Prostate gland (tissue), 2 donors: ENCODE results near the gene ZDHHC4. TPM values are rescaled to one million over a fixed set of nuclear protein-coding genes. Genes with fewer than 3 reads are reported as not detected.

Source experiments
- DNase-seq: peaks from one replicate; pipeline ENCODE4 v3.0.0-alpha.2; 2019; ENCODE audit warnings: low spot score
- H3K27ac ChIP-seq, 2 donors: fragments of 200-600 bp; sonication (generic); 2 replicates each; pipeline ENCODE4 v1.5.1; 2017 to 2019
- H3K27me3 ChIP-seq: fragments of 200-600 bp; sonication (generic); replicated peaks from 2 replicates; pipeline ENCODE4 v1.5.1; 2019; ENCODE audit not compliant: insufficient read depth
- H3K36me3 ChIP-seq, 2 donors: fragments of 200-600 bp; sonication (generic); 1 replicate in 1 of 2; 2 replicates in 1 of 2; pipeline versions ENCODE4 v1.5.1 to v1.8.1; 2017 to 2019
- H3K4me1 ChIP-seq: fragments of 200-600 bp; sonication (generic); replicated peaks from 2 replicates; pipeline ENCODE4 v1.5.1; 2019
- H3K4me3 ChIP-seq, 2 donors: fragments of 200-600 bp; sonication (generic); 2 replicates each; pipeline ENCODE4 v1.5.1; 2017 to 2019
- H3K9me3 ChIP-seq: fragments of 200-600 bp; sonication (generic); 2 replicates; pipeline ENCODE4 v1.5.1; 2017
- POLR2A ChIP-seq: fragments of 450-650 bp; IDR thresholded peaks from one replicate; pipeline ENCODE4 v1.6.1; 2016; ENCODE audit warnings: antibody characterized with exemption, mild to moderate bottlenecking
- POLR2AphosphoS5 ChIP-seq: sonication (generic); formaldehyde crosslinking; IDR thresholded peaks from one replicate; pipeline ENCODE4 v1.6.1; 2017; ENCODE audit warnings: antibody characterized with exemption
- WGBS: methylation state at CpG from one replicate; pipeline ENCODE4 v1.1.5; 2018; 5-methylcytosine and 5-hydroxymethylcytosine counted together
- intact Hi-C: fragments of 100-400 bp; cut with DNase I; formaldehyde crosslinking; loops from one replicate; pipeline ENCODE4 v1.14.2; 2022
- total RNA-seq, 2 donors: library from RNA; depleted of rRNA; stranded (reverse); fragments of >200 nt; gene quantifications; one replicate each; pipeline ENCODE4 v1.1.0, GENCODE V29; 2016
- TF ChIP-seq, protein P1 (sequence below), 4 experiments: fragments of 200-600 bp in 2 of 4; fragments of 450-650 bp in 2 of 4; sonication (generic) in 2 of 4; IDR thresholded peaks; 1 replicate in 3 of 4; 2 replicates in 1 of 4; pipeline ENCODE4 v1.5.1; 2016 to 2019; ENCODE audit warnings: antibody characterized with exemption in 4 of 4, mild to moderate bottlenecking in 2 of 4, moderate library complexity in 2 of 4

Gene ZDHHC4
- total RNA-seq, 2 donors from 2014 or later: 69.9 to 73.3 TPM

DNA sequence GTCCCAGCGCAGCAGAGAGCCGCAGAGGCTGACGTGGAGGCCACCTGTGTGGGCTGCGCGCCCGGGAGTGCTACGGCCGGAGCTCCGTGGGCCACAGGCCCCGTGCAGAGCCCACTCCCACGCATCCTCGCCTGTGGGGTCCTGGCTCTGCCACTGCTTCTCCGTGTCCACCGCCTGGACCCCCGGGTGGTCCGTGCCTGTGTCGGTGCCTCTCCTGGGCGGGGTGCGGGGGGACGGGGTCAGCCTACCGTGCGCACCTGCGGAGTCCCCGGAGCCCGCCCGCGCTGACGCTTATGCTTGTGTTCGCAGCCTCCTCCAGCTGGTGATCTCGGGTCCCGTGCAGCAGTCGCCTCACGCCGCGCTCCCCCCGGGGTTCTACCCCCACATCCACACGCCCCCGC, 30.4 kb downstream of the ZDHHC4 start:
- WGBS: 93% methylated on average over 29 of the region's 38 CpGs
- H3K4me3 ChIP-seq: no peak overlapping the region

DNA sequence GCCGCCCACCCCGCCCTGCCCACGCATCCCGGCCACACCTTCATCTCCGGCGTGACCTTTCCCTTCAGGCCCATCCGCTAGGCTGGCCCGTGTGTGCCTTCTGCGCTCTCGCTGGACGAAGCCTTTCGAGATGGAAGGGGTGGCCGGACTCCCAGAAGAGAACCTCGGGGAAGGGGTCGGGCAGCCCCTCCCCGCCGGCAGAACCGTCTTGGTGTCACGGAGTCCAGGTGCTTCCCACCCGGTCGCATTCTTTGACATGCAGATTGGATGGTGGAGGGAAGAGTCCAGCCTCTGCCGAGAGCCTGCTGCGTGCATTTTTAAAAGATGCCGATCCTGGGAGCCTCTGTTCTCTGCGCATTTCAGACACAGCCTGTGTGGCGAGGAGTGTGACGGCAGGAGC, 30.8 kb downstream of the ZDHHC4 start:
- no peaks in the 10 kb centered on the region for H3K4me1 ChIP-seq
- intact Hi-C loops: no loop called here
- DNase-seq: no peak
- WGBS: 93% methylated on average over 27 of the region's 27 CpGs
- H3K27me3 ChIP-seq: no peaks in the 10 kb centered on the region
- no peaks in the 10 kb centered on the region for H3K9me3 ChIP-seq
- TF ChIP-seq POLR2A (no peak), POLR2AphosphoS5 (no peak)
- TF ChIP-seq, protein P1, sequence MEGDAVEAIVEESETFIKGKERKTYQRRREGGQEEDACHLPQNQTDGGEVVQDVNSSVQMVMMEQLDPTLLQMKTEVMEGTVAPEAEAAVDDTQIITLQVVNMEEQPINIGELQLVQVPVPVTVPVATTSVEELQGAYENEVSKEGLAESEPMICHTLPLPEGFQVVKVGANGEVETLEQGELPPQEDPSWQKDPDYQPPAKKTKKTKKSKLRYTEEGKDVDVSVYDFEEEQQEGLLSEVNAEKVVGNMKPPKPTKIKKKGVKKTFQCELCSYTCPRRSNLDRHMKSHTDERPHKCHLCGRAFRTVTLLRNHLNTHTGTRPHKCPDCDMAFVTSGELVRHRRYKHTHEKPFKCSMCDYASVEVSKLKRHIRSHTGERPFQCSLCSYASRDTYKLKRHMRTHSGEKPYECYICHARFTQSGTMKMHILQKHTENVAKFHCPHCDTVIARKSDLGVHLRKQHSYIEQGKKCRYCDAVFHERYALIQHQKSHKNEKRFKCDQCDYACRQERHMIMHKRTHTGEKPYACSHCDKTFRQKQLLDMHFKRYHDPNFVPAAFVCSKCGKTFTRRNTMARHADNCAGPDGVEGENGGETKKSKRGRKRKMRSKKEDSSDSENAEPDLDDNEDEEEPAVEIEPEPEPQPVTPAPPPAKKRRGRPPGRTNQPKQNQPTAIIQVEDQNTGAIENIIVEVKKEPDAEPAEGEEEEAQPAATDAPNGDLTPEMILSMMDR (IDR thresholded peaks at IDR 0.05): no peak
- no peaks in the 10 kb centered on the region for H3K36me3 ChIP-seq
- H3K27ac ChIP-seq: no peak overlapping the region
- no peak overlapping the region for H3K4me3 ChIP-seq

More for the DNA sequence above, 30.4 kb downstream of the ZDHHC4 start:
- Histone ChIP-seq H3K36me3 (no peaks in the 10 kb centered on the region), H3K4me1 (no peaks in the 10 kb centered on the region), H3K9me3 (no peaks in the 10 kb centered on the region), H3K27me3 (no peaks in the 10 kb centered on the region), H3K27ac (no peak overlapping the region)
- intact Hi-C loops: no loop called here
- TF ChIP-seq POLR2A (no peak), POLR2AphosphoS5 (no peak)
- TF ChIP-seq, protein P1 (IDR thresholded peaks at IDR 0.05): no peak
- no peak for DNase-seq

DNA sequence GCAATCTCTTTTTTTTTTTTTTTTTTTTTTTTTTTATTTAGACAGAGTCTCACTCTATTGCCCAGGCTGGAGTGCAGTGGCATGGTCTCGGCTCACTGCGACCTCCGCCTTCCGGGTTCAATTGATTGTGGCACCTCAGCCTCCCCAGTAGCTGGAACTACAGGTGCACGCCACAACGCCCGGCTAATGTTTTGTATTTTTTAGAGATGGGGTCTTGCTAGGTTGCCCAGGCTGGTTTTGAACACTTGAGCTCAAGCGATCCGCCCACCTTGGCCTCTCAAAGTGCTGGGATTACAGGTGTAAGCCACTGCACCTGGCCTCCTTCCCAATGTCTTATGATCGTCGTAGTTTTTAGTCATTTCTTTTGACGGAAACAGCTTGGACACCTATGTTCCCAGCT, 31.5 kb downstream of the ZDHHC4 start:
- intact Hi-C loops: no loop called here
- Histone ChIP-seq H3K4me1 (no peaks in the 10 kb centered on the region), H3K9me3 (no peaks in the 10 kb centered on the region), H3K36me3 (no peaks in the 10 kb centered on the region), H3K27me3 (no peaks in the 10 kb centered on the region), H3K27ac (no peak overlapping the region), H3K4me3 (no peak overlapping the region)
- TF ChIP-seq POLR2A (no peak), POLR2AphosphoS5 (no peak)
- TF ChIP-seq, protein P1 (IDR thresholded peaks at IDR 0.05): no peak
- 95% methylated on average over 12 of the region's 12 CpGs for WGBS
- no peak for DNase-seq

DNA sequence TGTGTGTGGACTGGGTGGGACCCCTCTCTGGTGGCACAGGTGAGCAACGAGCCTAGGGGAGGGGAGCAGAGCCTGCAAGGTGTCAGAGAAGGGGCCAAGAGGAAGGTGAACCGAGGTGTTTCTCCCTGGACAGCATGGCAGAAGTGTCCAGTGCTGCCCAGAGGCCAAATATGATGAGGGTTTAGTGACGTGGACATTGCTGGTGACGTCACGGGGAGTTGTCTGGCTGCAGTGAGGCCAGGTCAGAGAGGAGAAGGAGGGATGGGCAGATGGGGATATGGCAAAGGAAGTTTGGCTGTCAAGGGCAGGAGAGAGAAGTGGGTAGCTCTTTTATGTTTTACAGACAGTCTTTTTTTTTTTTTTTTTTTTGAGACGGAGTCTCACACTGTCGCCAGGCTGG, 35.6 kb downstream of the ZDHHC4 start:
- no peak overlapping the region for H3K4me3 ChIP-seq
- intact Hi-C loops: no loop called here
- no peak for TF ChIP-seq POLR2A
- no peak for TF ChIP-seq POLR2AphosphoS5
- TF ChIP-seq, protein P1 (IDR thresholded peaks at IDR 0.05): no peak
- no peaks in the 10 kb centered on the region for H3K27me3 ChIP-seq
- WGBS: 64% methylated on average over 7 of the region's 7 CpGs
- no peaks in the 10 kb centered on the region for H3K36me3 ChIP-seq
- H3K4me1 ChIP-seq: no peaks in the 10 kb centered on the region
- no peak for DNase-seq
- no peaks in the 10 kb centered on the region for H3K9me3 ChIP-seq
- no peak overlapping the region for H3K27ac ChIP-seq

DNA sequence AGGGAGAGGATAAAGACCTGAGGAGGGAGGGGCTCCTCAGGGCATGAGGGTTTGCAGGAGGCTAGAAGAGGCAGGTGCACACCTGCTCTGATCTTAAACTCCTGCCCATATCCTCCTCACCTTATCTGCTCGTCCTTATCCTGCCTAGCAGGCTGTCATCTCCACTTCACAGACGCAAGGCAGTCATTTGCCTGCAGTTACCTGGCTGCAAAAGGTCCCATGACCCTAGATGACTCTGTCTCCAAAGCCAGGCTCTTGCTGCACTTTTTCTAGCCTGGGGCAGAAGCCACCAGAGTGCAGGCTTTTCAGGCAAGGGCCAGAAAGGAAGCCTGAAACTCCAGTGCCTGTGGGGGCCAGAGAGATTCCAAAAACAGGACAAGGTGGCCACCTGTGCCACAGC, 36.5 kb downstream of the ZDHHC4 start:
- no peak overlapping the region for H3K27ac ChIP-seq

More for the DNA sequence above, 36.5 kb downstream of the ZDHHC4 start:
- no peak for DNase-seq
- no peak overlapping the region for H3K4me3 ChIP-seq
- no peaks in the 10 kb centered on the region for H3K4me1 ChIP-seq
- H3K27me3 ChIP-seq: no peaks in the 10 kb centered on the region
- intact Hi-C loops: no loop called here
- H3K36me3 ChIP-seq: no peaks in the 10 kb centered on the region
- TF ChIP-seq POLR2AphosphoS5 (no peak), POLR2A (no peak)
- TF ChIP-seq, protein P1 (IDR thresholded peaks at IDR 0.05): no peak
- H3K9me3 ChIP-seq: no peaks in the 10 kb centered on the region
- WGBS: 43% methylated on average over 2 of the region's 2 CpGs
